Measurements from ENCODE around the gene PPP1R2.
"Not testable (repeated sequence)": the region's sequence is repeated elsewhere in the genome, so short reads cannot be mapped to it uniquely, and the experiment has no call there.

Gene PPP1R2

DNA sequence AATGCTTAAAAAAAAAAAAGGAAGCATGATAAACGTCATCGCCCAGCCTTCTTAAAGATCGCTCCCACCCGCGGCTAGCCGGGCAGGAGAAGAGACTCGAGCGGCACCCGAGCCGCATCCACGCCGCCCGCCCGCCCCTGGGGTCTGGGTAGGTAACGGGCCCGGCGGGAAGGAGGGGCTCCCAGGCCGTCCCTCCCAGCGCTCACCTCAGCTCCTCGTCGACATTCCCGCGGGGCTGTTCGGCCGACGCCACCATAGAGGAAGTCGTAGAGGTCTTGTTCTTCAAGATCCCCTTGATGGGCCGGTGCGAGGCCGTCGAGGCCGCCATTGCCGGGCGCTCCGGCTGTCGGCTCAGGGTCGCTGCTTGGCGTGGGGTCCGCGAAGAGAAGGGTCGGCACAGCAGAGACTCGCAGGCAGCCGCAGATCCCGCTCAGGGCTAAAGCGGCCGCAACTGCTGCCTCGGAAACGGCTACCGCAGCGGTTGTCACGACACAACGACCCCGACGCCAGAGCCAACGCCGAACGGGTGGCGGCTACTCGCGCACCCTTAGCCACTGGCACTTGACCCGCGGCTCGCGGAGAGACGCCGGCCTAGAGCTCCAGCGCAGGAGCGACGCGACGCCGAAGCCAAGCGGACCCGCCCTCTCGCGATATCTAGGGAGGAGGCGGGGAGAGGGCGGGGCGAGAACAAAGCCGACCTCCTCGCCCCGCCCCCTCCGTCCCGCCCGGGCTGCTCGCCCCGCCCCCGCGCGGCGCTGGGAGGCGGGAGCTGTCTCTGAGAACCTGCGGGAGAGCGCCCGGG is at the start of gene PPP1R2:
Gene PPP1R2 (minus strand): TSS at position 628 of the 802 bp plus-strand sequence. CDS start 300 bp downstream, at position 328.
- peak; percentile 48 for DNase-seq

DNA sequence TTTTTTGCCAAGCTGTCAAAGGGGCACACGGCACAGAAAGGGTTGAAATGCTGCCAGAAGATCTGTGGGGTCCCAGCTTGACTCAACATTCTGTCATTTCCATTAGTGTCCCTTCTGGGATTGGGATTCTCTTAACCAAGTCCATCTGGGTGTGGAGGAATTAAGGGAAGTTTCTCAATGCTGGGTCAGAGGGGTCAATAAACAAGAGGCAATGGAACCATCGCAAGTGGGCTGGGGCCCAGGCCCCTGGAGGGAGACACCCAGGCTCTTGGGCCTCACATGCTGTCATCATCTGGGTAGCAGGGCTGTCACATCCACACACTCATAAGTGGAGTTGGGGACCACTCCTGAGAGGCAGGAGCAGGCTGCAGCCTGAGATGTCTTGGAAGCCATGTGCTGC is 48.7 kb upstream of the PPP1R2 start:
- no peak for DNase-seq

GRCh38 chr3:195591220-195591619 is 48.1 kb upstream of the PPP1R2 start:
- DNase-seq = no peak

GRCh38 chr3:195590381-195590780 is 47.3 kb upstream of the PPP1R2 start:
- DNase-seq = not testable (repeated sequence)

DNA sequence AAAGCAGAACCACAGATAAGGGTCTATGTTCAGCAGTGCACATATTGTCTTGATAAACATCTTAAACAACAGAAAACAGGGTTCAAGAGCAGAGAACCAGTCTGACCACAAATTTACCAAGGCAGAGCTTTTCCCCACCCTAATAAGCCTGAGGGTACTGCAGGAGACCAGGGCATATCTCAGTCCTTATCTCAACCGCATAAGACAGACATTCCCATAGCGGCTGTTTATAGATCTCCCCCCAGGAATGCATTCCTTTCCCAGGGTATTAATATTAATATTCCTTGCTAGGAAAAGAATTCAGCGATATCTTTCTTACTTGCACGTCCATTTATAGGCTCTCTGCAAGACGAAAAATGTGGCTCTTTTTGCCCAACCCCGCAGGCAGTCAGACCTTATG is 46.7 kb upstream of the PPP1R2 start:
- DNase-seq = not testable (repeated sequence)

DNA sequence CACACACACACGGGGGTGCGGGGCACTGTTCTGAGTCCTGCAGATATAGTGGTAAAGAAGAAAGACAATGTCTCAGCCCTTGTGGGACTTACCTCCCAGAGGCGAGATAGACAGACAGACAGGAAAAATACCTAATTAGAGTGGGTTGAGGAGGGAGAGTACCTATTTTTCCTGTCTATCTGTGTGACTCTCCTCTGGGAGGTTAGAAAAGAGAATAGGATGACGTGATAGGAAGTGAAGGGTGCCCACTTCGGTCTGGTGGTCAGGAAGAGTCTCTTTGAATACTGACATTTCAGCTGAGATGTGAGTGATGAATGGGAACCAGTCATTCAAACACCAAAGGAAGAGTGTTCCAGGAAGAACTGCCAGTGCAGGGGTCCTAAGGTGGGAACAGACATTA is 44.7 kb upstream of the PPP1R2 start:
- no peak for DNase-seq

- DNase-seq = no peak
These were observed 44.3 kb upstream of the PPP1R2 start for GRCh38 chr3:195587406-195587805.

GRCh38 chr3:195584543-195584870 is 41.4 kb upstream of the PPP1R2 start:
- no peak for DNase-seq

GRCh38 chr3:195583831-195584542 is 40.9 kb upstream of the PPP1R2 start, which contains the start of gene APOD:
Gene APOD (minus strand): TSS chr3:195583940. CDS start chr3:195579461, 4,479 bp downstream.
- DNase-seq = no peak

GRCh38 chr3:195582947-195583346 is 39.8 kb upstream of the PPP1R2 start:
- DNase-seq = no peak

GRCh38 chr3:195580744-195581443 is 37.8 kb upstream of the PPP1R2 start:
- no peak for DNase-seq

DNA sequence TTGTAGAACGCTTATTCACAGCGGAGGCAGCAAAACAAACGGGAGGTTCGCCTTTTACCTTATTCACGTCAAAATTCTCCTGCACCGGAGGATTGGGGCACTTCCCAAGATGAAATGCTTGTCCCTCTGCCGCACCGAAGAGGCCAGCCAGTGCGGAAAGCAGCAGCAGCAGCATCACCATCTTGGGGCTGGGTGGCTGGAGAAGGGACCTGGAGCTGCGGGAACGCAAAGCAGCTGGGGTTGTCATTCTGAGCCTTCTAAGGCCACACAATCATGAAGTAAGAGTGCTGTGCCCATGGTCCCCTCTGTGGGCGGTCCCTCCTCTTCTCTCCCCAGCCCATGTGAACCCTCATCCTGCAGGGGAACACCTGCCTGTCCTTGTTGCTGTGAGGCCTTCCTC is 36.2 kb upstream of the PPP1R2 start:
- no peak for DNase-seq

DNA sequence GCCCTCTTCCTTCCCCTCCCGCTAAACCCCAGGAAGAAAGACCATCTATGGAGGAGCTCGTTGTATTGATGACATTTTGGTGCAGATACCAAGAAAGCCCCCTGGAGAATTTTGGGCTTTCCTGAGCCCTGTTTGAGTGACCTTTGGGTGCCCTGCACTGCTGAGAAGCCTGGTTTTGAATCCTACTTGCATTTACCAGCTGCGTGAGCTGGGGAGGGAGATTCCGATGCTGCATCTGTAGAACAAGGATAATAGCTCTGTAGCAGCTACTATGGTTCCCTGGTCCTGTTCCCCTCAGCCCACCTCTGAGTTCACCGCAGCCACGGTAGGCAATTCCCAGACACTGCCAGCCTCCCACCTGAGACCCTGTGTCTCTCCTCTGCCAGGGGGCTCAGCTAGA is 35.4 kb upstream of the PPP1R2 start:
- DNase-seq = no peak

DNA sequence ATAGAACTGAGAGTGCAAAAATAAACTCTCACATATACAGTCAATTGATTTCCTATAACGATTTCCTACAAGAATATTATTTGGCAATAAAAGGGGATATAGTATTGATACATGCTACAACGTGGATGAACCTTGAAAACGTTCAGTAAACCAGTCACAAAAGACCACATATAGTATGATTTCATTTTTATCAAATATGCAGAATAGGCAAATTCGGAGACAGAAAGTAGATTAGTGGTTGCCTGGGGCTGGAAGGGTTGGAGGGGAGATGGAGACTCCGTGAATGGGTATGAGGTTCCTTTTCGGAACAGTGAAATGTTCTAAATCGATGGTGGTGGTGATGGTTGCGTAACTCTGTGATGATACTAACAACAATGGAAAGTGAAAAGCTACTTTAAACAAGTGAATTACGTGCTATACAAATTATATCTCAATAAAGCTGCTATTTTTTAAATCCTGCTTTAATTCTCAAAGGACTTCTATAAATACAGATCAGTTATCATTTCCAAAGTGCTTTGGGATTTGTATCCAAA is 34.6 kb upstream of the PPP1R2 start:
- no peak for DNase-seq

DNA sequence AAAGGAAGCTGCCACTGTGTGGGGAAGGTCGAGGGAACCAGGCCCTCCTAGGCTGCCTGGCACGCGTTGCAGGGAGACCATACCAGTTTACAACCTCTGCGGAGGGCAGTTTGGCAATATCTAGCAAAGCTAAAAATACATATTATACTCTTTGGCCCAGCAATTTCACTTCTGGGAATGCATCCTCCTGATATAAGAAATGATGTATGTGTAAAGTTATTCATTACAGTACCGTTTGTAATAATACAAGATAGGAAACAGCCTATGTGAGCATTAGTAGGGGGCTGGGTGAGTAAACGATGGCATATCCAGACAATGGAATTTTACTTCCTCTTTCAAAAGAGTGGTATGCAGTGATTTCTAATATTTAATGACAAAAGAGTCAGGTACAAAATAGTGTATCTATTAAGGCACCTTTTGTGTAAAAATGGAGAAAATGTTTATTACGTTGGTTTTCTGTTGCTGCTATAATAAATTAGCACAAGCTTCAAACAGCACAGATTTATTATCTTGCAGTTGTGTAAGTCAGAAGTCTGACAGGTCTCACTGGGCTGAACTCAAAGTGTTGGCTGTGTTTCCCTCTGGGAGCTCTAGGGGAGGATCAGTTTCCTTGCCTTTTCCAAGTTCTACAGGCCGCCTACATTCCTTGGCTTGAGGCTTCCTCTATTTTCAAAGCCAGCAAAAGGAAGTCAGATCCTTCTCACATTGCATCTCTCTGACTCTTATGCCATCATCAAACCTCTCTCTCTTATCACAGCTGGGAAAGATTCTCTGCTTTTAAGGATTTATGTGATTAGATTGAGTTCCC is 31.6 kb upstream of the PPP1R2 start:
- no peak for DNase-seq

DNA sequence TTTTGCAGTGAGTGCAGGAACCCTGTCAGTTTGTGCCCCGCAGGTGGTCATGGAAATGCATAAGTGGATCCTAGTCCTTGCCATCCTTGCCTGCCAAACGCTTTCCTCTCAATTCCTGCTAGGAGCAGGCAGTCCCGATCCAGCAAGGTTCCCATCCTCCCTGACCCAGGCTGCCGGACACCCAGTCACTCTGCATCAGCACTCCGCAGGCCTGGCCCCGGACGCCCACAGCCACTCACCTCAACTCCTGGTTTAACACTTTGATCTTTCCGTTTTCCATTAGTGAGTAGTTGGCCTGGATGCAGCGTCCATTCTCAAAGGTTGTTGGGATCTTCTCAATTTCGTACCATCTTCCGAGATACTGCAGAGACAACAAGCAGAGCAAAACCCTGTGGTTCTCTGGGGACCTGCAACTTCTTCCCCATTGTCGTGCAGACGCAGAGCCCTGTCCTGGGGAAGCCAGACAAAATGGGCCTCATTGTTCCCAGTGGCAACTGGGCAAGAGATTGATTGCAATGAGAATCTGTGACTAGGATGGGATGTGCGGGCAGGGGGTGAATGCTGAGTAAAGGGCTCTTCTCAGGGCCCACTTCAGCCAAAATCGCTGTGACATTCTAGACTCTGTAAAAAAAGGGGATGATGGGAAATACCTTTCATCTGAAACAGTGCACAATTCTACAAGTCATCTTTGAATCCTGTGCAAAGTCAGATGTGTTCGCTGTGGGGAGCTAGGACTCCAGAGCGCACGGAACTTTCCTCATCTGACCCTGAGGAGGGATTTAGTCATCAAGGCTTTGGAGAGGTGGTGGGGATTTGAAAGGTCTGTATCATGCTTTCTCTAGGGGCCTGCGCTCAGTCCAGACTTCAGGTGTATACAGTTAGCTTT is 30.7 kb upstream of the PPP1R2 start:
- no peak for DNase-seq

- no peak for DNase-seq
These were observed 28.2 kb upstream of the PPP1R2 start for GRCh38 chr3:195571361-195571760.

- DNase-seq = no peak
These were observed 27.8 kb upstream of the PPP1R2 start for GRCh38 chr3:195570912-195571311.

- DNase-seq = no peak
These were observed 27.2 kb upstream of the PPP1R2 start for GRCh38 chr3:195570344-195570743.

DNA sequence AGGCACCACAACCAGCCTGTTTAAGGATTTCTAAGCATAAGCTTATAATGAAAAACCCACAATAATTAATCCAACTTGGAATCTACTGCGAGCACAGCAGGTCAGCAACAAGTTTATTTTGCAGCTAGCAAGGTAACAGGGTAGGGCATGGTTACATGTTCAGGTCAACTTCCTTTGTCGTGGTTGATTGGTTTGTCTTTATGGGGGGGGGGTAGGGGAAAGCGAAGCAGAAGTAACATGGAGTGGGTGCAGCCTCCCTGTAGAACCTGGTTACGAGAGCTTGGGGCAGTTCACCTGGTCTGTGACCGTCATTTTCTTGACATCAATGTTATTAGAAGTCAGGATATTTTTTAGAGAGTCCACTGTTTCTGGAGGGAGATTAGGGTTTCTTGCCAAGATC is 25.5 kb upstream of the PPP1R2 start:
- no peak for DNase-seq

- DNase-seq = no peak
These were observed 23.7 kb upstream of the PPP1R2 start for GRCh38 chr3:195566797-195567196.

DNA sequence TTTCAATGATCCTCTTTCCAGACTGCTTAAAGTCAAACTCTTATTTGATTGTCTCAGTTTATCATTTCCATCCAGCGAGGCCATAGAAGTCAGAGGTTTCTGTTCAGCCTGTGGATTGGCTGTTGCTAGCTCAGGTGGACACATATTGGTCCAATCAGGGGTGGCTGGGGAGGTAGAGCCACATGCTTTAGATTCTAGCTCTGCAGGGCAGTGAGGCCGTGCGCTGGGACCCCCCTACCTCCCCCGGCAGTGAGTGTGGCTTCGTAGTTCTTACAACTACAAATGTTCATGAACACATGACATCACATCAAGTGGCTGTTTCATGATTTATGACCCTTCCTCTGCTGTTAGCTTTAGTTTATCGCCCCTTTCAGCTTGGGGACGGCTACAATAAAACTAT is 22.6 kb upstream of the PPP1R2 start:
- DNase-seq = no peak
